CD4-positive, alpha-beta T cell treated with Interleukin-21 for 1 hour (primary cell): ENCODE measurements around the gene GLI3.

ENCODE experiments used
- DNase-seq: peaks from one replicate; pipeline ENCODE4 v3.0.0-alpha.2; 2020

The GLI3 gene

DNA sequence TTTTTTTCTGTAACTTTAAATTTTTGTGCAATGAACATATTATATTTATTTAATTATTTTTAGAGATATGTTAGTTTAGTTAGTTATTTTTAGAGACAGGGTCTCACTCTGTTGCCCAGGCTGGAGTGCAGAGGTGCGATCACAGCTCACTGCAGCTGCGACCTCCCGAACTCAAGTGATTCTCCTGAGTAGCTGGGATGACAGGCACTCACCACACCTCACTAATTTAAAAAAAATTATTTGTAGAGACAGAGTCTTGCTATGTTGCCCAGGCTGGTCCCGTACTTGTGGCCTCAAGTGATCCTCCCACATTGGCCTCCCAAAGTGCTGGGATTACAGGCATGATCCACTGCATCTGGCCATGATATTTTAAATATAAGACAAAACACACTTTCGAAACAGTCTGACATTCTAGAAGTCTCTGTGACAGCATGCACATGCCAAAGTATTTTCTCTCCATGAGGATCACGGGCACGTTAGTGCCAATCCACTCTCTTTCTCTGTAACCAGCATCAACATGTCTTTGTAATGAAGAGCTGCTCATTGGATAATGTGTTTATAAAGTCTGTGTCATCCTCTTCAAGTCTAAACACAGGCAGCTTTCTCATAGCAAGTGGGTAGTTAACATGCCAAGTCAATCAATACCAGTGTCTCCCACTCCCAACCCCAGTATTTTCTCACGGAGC, 137.4 kb downstream of the GLI3 start:
- no peak for DNase-seq

DNA sequence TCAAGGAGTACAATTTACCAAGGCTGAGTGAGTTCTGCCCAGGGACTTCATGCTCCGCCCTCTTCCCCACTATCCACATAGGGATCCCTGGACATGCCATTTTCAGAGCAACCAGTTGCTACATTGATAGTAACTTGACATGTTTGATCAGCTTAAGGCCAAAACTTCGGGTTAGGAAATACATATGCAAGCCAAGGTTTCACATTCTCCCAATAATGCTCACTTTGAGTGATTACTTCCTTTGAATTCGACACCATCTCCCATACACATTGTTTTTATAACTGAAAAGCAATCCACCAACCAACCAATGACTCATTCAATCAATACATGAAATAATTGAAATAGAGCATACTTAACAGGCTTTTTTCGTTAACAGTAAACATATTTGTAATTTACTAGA, 137.9 kb downstream of the GLI3 start:
- DNase-seq, result no peak

DNA sequence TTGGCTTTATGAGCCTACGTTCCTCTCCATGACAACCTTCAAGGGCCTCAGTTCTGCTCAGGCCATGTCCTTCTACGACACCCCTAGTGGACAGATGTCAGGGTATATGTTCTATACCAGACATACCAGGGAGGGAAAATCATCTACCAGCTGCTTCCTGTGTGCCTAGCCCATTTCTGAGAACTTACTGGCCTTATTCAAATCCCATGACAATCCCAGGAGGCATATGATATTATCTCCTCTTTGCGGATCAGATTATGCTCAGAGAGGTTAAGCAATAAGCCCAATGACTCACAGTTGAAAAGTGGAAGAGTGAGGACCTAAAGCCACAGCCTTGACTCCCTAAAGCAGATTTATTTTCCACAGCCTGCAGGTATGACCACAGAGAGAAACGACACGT, 139.3 kb downstream of the GLI3 start:
- no peak for DNase-seq

DNA sequence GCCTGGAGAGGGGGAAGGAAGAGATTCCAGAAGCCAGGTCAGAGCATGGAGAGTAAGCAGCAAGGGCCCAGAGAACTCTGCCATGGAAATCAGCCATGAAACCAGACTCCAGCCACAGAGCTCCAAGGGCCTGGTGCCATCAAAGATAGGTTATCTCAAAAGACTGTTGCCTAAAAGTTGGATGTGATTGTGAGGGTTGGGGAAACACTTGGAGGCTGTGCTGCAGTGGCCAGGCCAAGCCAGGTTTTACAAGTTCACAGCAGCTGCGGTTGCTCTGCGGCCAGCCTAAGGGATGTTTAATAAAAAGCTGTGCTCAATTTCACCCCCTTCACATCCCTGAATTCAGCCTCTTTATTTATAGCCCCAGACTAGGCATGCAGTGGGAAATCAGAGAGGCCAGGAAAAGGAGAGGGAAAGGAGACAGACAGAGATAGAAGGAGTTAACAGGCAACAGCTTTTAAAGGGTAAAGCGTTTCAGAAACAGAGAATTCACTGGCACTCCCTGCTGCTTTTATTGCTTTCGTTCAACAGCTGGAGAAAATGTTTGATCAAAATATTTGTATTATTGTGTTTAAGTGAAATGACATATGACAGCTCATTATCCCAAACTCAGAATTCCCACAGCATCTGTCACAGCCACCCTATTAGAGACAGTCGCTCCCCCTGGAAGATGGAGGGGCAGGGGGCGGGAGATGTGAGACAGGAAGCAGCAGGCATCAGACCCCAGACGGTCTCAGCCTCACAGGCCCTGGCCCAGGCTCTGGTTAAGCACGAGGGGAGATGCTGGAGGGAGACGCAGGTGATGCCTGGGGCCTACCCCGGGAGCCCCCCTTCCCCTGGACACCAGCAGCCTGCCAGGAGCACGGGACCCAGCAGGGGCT, 140.1 kb downstream of the GLI3 start:
- no peak for DNase-seq

- no peak for DNase-seq
Measured at GRCh38 chr7:42096268-42096667, 140.7 kb downstream of the GLI3 start.

DNA sequence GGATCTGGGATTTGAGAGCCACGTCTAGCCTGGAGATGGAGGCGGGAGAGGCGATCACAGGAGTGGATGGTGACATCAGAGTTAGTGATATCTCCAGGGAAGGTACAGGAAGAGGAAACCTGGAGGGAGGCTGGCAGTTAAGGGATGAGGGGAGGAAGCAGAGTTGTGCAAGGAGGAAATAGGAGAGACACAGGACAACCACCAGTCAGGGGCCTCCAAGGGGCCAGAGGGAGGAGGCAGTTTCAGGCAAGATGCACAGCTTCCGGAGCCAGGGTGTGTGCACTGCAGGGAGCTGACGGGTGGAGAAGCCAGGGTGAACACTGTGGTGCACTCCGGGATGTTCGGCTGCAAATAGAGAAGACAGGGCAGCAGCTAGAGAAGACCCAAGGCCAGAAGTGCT, 141.2 kb downstream of the GLI3 start:
- no peak for DNase-seq

GRCh38 chr7:42093349-42093905, 143.6 kb downstream of the GLI3 start:
- DNase-seq, result no peak

DNA sequence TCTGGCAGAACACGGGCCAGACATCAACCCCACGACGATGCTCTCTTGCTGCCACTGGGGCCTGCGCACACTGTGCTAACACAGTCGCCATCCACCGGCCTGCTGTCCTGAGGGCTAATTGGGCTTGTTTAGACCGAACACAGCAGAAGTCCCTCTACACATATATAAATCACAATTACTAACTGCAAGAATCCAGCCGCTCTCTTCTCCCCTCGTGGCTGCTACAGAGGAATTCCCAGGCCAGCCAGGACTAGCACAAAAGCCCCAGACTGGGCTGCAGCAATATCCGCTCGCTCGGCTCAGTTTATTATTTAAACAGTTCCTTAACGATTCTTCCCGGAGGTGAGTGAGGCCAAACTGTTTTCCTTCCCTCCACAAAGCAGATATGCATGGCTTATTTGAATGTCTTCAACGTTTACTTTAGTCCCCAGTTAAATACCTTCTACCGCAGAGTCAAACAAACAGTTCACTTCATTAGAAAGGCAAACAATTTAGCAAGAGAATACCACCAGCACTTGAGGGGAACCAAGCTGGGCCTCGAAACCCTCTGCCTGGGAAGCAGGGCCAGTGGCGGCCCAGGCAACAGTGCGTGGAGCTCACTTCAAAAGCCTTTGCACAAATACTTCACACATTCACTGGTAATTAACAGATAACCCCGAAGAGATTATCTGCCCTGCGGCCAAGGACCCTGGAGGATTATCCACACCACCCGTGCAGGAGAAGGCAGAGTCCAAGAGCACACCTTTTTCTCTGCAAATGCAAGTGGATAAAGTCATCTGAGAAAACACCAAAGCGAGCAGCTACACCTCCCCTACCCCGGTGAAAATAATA, 145.3 kb downstream of the GLI3 start:
- no peak for DNase-seq

DNA sequence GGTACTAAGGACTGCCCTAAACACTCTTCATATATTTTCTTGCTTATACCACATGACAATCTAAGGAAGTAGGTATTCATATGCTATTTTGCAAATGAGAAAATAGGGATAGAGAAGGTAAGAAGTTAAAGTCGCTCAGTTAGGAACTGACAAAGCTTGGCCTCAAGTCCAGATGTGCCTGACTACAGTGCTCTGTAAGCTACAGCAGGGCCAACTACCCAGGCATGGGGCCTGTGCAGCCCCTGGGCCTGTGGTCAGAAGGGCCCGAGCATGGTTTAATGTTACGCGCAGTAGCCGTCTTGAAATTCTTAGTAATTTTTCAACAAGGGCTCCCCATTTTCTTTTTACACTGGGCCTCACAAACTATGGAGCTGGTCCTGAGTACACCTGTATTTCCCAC, 146.2 kb downstream of the GLI3 start:
- no peak for DNase-seq

GRCh38 chr7:42090056-42090455, 147.0 kb downstream of the GLI3 start:
- DNase-seq, result no peak

DNA sequence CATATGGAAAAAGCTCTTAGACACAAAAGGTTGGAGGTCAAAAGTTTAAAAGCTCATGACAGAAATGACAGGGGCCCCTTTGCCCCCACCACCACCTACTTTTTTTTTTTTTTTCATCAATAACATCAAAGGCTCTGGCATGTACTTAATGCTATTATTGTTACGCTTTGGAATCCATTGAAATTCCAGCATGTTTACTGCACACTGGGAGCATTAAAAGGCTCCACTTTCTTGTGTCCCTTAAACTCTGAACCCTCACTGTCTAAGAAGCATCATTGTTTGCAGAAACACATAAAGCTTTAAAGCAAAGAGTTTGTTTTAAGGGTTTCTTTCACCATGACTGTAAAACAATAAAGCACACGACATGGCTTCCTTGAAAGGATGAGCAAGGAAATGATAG, 149.4 kb downstream of the GLI3 start:
- no peak for DNase-seq

DNA sequence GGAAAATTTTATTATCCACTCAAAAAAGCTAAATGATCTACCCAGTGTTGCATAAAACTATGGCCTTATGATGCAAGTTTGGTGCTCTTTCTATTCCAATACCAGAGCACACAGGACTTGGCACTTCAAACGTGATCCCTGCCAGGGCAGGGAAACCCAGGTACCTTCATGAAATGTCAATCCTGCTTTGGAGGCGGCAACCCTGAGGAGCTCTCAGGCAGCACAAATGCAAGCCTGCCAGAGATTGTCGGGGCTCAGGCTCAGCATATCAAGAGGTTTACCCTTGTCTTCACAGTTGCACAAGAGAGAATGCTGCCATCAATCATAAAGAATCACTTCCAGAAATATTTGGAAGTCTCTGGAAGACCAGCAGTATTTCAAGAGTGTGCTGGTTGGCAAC, 151.5 kb downstream of the GLI3 start:
- no peak for DNase-seq

- DNase-seq, result no peak
Measured at GRCh38 chr7:42084263-42084662, 152.7 kb downstream of the GLI3 start.

DNA sequence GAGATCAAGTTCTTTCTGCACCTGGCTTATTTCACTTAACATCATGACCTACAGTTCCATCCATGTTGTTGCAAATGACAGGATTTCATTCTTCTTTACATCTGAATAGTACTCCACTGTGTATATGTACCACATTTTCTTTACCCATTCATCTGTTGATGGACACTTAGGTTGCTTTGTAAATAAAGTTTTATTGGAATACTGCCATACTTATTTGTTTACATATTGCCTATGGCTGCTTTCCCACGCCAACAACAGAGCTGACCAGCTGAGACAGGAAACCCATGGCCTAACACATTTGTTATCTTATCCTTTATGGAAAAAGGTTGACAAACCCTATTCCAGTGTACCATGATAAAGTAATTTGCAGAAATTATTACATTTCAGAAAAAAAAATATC, 153.7 kb downstream of the GLI3 start:
- DNase-seq, result no peak

- DNase-seq, result no peak
Measured at GRCh38 chr7:42082144-42082543, 154.9 kb downstream of the GLI3 start.

DNA sequence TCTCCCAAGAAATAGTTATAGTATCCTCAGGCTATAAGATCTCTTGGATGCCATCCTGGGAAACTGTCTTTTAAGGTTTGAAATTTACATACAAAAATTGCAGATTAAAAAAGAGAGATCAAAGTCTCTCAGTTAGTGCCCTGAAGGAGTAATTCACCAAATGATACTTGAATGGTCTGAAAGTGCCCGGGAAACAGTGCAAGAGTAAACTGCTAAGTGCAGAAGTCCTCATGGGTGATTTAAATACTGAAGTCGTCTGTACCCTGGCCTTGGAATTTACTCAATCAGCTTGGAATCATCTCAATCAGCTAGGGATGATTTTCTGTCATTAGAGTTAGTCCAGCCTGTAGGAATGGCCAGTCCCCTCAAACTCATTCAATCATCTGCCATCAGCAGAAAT, 155.3 kb downstream of the GLI3 start:
- no peak for DNase-seq

GRCh38 chr7:42080841-42081586, 156.0 kb downstream of the GLI3 start:
- no peak for DNase-seq

GRCh38 chr7:42077271-42078135, 159.5 kb downstream of the GLI3 start:
- no peak for DNase-seq

GRCh38 chr7:42076870-42077269, 160.1 kb downstream of the GLI3 start:
- no peak for DNase-seq

- no peak for DNase-seq
Measured at GRCh38 chr7:42075418-42075817, 161.6 kb downstream of the GLI3 start.

DNA sequence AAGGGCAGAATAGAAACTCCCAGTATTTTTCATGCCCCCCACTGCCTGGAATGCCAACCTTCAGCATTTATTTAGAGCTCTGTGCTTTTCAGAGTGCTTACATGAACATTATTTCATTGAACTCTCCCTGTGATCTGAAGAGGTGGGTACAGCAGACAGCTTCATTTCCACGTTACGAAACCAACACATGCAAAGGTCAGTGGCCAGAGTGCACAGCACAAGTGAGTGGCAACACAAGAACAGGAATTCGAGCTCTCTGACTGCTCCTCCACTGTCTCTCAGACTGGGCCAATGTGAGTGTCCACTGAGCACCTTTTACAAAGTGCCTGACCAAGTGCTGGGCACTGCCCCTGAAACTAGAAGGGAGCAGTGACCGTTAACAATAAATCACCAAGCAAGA, 162.9 kb downstream of the GLI3 start:
- DNase-seq, result no peak
